Mesothelial cell of epicardium (in vitro differentiated cells): ENCODE data around the gene MED12L. TPM values are rescaled to one million over a fixed set of nuclear protein-coding genes. Genes with fewer than 3 reads are reported as not detected.

Experiments used
- DNase-seq, 2 experiments: peaks; one replicate each; pipeline ENCODE4 v3.0.0; 2021; ENCODE audit warnings: low spot score in 2 of 2; ENCODE audit not compliant: unreplicated experiment in 2 of 2
- H3K27ac Mint-ChIP-seq: 2 replicates; pipeline ENCODE4 v1.8.0; 2021; ENCODE audit warnings: mixed read lengths
- H3K27me3 Mint-ChIP-seq: 2 replicates; pipeline ENCODE4 v1.8.0; 2021; ENCODE audit warnings: low read depth, mixed read lengths
- H3K36me3 Mint-ChIP-seq: 2 replicates; pipeline ENCODE4 v1.8.0; 2021; ENCODE audit warnings: mixed read lengths
- H3K4me1 Mint-ChIP-seq: 2 replicates; pipeline ENCODE4 v1.8.0; 2021; ENCODE audit warnings: mixed read lengths
- H3K4me3 Mint-ChIP-seq: 2 replicates; pipeline ENCODE4 v1.8.0; 2021; ENCODE audit warnings: mild to moderate bottlenecking, moderate library complexity, mixed read lengths
- H3K9me3 Mint-ChIP-seq: 2 replicates; pipeline ENCODE4 v1.8.0; 2021; ENCODE audit warnings: mixed read lengths
- CTCF ChIP-seq: fragments of 200-600 bp; sonication (generic); IDR thresholded peaks from one replicate; pipeline ENCODE4 v1.5.0; 2021; ENCODE audit warnings: antibody characterized with exemption; ENCODE audit not compliant: unreplicated experiment
- total RNA-seq: library from RNA; stranded (reverse); gene quantifications from 3 replicates; pipeline ENCODE4 v1.2.1, GENCODE V29; 2021

Gene MED12L
- total RNA-seq, 1 donor from 2014 or later: 13.8 TPM

- no peaks in the 10 kb centered on the region for H3K27me3 Mint-ChIP-seq
- TF ChIP-seq CTCF: no peak
- peaks cover 9% of the 10 kb centered on the region for H3K9me3 Mint-ChIP-seq
- H3K27ac Mint-ChIP-seq: peak overlapping the region; percentile 13
- peaks cover 14% of the 10 kb centered on the region for H3K36me3 Mint-ChIP-seq
- DNase-seq: no peak
- peaks cover 4% of the 10 kb centered on the region for H3K4me1 Mint-ChIP-seq
- H3K4me3 Mint-ChIP-seq: no peak overlapping the region
These were observed 47.7 kb downstream of the MED12L start for GRCh38 chr3:151133175-151133574.

GRCh38 chr3:151133917-151134450 is 48.5 kb downstream of the MED12L start:
- no peaks in the 10 kb centered on the region for H3K27me3 Mint-ChIP-seq
- peaks cover 15% of the 10 kb centered on the region for H3K9me3 Mint-ChIP-seq
- H3K4me1 Mint-ChIP-seq: peaks cover 4% of the 10 kb centered on the region
- TF ChIP-seq CTCF: no peak
- H3K27ac Mint-ChIP-seq: no peak overlapping the region
- no peak for DNase-seq
- H3K36me3 Mint-ChIP-seq: peaks cover 17% of the 10 kb centered on the region
- H3K4me3 Mint-ChIP-seq: no peak overlapping the region

DNA sequence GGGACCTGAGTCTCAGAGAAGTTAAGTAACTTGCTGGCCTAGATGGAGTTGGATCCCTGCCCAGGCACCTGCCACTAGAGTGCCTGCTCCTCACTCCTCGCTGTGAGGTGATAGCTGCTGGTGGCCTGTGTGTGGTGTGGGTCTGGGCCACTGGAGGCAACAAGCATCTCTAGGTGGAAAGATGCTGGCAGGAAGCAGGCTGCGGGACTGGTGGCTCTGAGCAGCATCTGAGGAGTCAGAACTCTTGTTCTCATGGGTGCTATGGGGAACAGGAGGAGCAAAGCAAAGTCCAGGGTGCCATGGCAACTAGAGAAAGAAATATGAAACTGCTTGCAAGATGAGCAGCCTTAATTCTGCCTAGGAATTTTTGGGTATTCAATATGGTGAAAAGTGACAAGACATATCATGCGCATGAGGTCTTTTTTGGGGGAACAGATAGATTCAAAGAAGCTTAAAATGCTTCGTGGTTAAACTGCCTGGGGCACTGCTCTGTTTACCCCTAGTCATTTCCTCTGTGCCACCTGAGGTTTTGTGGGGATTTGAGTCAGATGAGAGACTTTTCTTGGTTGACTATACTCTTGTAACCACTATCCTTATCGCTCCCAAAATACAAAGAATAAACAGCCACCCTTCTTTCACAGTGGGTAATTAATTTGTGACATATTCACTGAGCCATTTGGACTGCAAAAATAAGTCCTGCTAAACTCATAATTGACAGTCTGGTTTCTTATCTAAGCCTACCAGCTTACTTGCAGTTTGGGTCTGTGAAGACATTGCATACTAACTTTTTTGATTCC is 50.3 kb downstream of the MED12L start:
- H3K27me3 Mint-ChIP-seq: no peaks in the 10 kb centered on the region
- no peak overlapping the region for H3K27ac Mint-ChIP-seq
- DNase-seq: no peak
- peaks cover 18% of the 10 kb centered on the region for H3K9me3 Mint-ChIP-seq
- peaks cover 19% of the 10 kb centered on the region for H3K36me3 Mint-ChIP-seq
- H3K4me3 Mint-ChIP-seq: no peak overlapping the region
- H3K4me1 Mint-ChIP-seq: peaks cover 4% of the 10 kb centered on the region
- no peak for TF ChIP-seq CTCF

GRCh38 chr3:151142929-151143328 is 57.5 kb downstream of the MED12L start:
- DNase-seq: no peak
- no peak for TF ChIP-seq CTCF
- Mint-ChIP-seq H3K27me3 (no peaks in the 10 kb centered on the region), H3K4me1 (peaks cover 31% of the 10 kb centered on the region), H3K27ac (peak overlapping the region; percentile 35), H3K9me3 (peaks cover 11% of the 10 kb centered on the region), H3K36me3 (peaks cover 9% of the 10 kb centered on the region), H3K4me3 (no peak overlapping the region)

DNA sequence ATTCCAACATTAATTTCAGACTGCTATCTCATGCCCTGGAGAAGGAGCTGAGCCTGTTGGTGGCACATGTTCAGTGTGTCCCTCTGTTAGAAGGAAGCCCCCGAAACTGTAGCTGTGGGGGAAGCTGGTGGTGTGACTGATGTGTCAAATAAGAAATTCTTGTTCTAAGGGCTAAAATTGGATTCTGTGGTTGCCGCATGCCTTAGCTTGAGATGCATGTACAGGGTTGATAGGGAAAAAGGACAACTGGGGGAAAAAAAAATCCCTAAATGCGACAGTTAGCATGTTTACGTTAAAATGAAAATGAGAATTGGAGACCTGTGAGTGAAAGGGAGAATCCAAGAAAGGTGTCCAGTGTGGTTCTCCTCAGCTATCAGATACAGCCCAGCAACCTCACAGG is 58.6 kb downstream of the MED12L start:
- TF ChIP-seq CTCF: no peak
- no peak overlapping the region for H3K27ac Mint-ChIP-seq
- peaks cover 2% of the 10 kb centered on the region for H3K9me3 Mint-ChIP-seq
- H3K36me3 Mint-ChIP-seq: peaks cover 1% of the 10 kb centered on the region
- no peak overlapping the region for H3K4me3 Mint-ChIP-seq
- no peaks in the 10 kb centered on the region for H3K27me3 Mint-ChIP-seq
- no peak for DNase-seq
- H3K4me1 Mint-ChIP-seq: peaks cover 31% of the 10 kb centered on the region
